ENCODE results near the gene KRT36.

KRT36 gene

DNA sequence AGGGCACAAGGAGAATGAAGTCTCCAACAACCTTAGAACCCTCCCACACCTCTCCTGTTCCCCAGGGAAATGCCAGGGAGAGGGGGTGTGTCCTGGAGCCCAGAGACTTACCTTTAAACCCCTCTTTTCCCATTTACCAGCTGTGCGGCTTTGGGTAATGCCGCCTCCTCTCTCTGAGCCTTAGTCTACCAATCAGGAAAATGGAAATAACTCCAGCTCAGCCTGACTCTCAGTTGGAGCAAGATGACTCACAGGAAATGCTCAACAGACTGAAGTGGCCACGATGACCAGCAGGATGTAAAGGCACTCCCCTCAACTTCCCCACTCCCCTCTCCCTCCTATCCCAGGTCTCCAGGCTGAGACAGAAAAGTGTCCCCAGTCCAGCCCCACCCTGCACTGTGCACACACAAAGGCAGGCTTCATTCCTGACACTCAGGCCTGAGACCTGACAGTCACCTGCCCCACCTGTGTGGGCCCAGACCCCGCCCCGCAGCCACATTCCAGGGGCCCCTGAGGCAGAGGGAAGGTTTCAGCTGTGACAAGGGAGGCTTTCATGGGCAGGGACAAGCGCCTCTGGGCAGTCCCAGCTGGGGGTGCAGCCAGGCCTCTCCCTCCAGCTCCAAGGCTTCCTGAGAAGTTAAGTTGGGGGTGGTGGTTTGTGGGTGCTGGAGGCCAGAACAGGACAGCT lies 32.0 kb upstream of the KRT36 start:
- DNase-seq (ENCODE audit: low read depth), result peak; percentile 82

DNA sequence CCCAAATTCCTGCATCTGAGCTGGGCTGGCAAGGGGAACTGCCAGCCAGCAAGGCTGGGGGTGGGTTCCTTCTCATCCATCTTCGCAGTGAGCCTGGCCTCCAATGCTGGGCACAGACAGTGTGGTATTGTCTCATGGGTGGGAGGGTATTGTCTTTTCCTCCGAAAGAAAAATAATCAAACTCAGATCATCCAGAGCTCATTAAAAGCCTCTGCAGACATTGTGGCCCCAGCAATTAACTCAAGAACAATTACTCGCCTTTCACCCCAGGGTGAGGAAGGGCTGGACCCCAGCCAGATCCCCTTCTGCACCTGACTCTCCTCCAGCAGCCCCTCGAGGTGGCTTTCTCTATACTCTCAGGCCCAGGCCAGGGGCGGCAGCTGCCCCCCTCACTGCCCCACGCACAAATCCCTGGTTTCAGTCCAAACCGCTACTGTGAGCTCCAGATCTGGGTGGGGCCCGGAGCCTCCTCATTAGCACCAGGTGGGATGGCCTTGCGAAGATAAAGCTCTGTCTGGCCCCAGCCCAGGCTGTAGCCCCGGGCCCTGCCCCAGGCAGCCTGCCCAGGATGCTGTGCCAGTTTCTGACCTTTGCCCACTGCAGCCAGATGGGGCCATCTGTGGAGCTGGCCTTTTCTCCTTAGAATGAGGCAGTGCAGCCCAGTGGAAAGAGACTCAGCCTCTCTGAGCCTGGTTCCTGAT lies 31.3 kb upstream of the KRT36 start:
- no peak for DNase-seq (ENCODE audit: low read depth)

DNA sequence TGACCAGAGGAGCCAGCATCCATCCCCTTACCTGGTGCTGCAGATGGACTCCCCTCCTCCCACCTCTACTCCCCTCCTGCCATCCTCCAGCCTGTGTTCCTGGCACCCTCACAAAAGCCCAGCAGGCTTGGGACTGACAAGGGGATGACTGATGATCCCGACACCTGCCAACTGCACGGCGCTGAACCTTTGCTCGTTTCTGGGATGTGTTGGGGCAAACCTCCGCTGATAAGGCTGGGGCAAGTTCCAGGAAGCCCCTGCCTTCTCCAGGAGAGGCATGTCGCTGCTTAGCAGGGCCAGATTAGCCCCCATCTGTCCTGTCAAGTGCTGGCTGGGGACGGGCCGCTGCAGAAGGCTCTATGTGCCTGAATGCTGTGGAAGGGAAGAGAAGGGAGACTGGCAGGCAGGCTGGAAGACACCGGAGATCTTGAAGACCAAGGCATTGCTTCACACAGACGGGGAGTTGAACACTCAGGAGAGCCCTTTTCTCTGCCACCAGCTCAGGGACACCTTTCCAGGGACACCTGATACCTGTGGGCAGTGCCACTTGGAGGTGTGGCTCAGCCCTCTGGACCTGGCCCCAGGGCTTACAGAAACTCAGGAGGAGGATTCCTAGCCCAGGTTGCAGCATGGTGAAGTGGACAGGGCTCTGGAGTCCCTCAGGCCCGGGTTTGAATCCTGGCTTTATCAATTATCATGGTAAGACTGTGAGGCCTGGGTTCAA lies 30.0 kb upstream of the KRT36 start:
- no peak for DNase-seq (ENCODE audit: low read depth)

DNA sequence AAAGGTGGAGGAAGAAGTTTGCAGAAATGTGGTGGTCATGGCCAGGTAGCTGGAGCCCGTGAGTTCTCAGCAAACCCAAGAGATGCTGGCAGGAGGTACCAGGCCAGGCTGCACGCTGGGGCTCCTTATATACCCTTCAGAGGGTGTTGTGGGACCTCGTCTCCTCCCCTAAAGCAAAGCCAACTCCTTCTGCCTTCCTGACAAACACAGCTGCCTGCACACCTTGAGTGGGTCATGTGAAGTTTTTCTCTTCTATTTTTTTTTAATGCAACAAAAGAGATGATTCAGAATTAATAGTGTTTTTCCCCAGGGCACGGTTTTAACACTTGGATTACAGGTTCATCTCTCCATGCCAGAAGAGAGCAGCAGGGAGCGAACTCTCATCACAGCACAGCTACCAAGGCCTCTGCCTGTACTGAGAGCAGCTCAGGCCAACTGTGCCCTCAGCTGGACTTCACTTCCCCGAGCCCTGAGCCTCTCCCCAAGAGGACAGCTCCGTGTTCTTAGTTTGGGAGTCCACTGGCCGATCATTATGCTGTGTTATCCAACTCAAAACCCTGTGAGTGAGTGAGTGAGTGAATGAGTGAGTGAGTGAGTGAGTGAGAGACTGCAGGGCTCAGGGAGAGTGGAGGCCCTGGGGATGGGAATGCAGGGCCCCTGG lies 29.2 kb upstream of the KRT36 start, which contains the start of gene KRT15:
KRT15 (minus strand) TSS at position 102 of the 661 bp plus-strand sequence; CDS start at position 39, 63 bp downstream.
- DNase-seq (ENCODE audit: low read depth), result no peak

DNA sequence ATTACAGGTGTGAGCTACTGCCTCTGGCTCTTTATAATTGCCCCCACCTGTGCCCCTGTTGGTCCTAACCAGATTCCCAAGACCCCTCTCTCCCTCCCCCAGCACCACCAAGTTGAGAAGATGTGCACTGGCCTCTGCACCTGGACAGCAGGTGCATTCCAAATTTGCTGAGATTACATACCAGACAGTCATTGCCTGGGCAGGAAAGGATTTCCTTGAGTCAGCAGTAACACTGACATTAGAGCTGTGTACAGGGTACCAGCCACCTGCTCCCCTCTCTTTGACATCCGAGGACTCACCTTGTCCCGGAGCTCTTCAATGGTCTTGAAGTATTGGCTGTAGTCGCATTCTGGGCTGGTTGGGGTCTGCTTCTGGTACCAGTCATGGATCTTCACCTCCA lies 28.3 kb upstream of the KRT36 start:
- DNase-seq (ENCODE audit: low read depth), result no peak

DNA sequence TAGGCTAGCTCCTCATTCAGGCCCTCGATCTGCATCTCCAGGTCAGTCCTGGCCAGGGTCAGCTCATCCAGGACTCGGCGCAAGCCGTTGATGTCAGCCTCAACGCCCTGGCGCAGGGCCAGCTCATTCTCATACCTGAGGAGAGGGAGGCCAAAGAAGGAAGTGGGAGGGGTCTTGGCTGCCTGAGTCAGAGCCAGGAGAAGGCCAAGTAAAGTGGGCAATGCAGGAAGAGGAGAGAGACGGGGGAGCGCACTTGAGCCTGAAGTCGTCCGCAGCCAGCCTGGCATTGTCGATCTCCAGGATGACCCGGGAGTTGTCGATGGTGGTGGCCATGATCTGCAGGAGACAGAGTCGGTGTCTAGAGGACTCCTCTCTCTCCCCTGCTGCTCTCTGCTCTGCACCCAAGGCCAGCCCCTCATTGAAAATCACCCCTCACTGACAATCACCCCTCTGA lies 27.1 kb upstream of the KRT36 start:
- no peak for DNase-seq (ENCODE audit: low read depth)

DNA sequence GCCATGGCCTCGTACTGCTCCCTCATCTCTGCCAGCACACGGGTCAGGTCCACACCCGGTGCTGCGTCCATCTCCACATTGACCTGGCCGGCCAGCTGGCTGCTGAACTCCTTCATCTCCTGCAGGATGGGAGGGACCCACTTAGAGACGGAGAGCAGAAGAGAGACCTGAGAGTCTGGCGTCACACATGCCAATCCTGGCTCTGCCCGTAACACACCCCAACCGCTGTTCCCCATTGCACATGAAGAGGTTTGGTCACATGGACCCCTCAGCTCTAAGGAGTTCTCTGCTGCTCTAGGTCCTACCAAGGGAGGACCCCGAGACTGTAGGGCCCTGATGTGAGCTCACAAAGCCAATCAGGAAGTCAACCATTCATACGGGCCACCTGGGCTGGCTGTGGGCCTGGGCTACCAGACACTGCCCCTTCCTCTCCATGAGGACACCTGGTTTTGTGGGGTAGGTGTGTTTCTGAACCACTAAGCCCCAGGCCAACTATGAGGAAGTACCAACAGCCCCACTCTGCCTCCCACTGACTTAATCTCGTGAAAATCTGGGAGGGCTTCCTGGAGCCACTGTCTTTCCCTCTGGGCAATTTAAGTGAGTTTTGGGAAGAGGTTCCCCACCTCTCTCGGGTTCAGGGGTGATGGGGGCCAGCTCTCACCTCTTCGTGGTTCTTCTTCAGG lies 26.6 kb upstream of the KRT36 start:
- DNase-seq (ENCODE audit: low read depth), result no peak

DNA sequence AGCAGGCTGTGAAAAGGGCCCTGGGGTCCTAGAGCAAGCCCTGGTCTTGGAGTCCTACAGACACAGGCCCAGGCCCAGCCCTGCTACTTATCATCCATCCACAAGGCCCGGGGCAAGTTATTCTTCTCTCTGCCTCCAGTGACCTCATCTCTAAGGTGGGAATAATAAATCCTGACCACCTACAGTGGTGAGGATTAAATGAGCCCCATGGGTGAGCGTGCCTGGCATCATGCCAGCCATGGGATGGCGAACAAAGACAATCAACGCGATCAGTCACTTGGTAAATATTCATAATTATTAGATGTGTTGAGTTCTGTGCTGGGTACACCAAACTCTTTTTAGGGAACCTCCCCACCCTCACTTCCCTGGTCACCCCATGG lies 23.4 kb upstream of the KRT36 start:
- no peak for DNase-seq (ENCODE audit: low read depth)

DNA sequence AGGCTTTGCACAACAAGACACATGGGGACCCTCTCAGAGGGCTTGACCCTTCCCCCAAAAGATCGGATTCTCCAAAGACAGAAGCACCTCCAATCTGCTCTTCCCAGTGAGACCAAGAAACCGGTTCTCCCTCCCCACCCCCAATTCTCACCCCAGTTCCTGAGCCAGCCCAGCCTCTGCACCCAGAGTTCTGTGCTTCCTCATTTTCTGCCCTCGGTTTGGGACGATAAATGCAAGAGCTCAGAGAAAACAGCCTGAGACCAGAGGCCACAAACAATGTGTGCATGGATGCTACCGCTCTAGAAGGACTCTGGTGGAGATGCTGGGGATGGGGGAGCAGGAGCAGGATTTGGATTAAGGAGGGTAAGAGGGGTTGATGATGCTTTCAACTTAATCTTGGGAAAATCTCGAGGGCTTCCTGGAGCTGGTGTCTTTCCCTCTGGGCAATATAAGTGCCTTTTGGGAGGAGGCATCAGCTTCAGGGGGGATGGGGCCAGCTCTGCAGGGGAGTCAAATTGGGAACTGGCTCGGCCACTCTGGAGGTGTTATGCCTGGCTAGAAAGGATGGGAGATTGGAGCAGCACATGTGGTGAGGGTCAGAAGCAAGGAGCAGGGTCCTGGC lies 22.9 kb upstream of the KRT36 start:
- DNase-seq (ENCODE audit: low read depth), result no peak

DNA sequence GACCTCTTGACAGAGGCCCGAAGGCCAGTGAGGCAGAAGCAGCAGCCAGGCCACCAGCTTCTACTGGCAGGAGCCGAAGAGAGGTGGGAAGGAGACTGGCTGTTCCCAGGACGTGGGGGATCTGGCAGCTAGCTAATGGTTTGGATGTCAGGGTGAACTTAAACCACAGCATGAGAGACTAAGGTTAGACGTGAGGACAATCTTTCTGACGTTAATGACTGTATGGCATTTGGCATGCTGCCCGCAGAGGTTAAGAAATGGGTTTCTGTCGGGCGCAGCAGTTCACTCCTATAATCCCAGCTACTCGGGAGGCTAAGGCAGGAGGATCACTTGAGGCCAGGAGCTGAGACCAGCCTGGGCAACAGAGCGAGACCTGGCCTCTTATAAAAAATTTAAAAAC lies 22.0 kb upstream of the KRT36 start:
- no peak for DNase-seq (ENCODE audit: low read depth)

DNA sequence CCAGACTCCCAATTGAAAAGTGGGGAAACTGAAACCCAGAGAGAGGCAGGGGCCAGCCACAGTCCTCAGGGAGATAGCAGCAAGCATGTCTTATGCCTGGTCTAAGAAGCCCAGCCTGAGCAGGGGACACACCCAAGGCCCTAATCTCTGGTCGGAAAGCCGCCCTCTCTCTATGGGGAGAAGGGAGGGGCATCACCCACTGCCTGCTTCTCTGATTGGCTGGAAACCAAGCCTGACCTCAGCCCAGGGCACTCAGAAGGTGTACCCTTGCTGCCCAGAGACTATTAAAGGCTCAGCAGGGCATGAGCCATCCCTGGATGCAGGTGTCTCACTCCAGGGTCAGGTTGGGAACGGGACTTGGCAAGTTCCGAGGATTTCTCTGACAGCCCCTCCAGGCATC lies 21.4 kb upstream of the KRT36 start:
- DNase-seq (ENCODE audit: low read depth), result no peak

DNA sequence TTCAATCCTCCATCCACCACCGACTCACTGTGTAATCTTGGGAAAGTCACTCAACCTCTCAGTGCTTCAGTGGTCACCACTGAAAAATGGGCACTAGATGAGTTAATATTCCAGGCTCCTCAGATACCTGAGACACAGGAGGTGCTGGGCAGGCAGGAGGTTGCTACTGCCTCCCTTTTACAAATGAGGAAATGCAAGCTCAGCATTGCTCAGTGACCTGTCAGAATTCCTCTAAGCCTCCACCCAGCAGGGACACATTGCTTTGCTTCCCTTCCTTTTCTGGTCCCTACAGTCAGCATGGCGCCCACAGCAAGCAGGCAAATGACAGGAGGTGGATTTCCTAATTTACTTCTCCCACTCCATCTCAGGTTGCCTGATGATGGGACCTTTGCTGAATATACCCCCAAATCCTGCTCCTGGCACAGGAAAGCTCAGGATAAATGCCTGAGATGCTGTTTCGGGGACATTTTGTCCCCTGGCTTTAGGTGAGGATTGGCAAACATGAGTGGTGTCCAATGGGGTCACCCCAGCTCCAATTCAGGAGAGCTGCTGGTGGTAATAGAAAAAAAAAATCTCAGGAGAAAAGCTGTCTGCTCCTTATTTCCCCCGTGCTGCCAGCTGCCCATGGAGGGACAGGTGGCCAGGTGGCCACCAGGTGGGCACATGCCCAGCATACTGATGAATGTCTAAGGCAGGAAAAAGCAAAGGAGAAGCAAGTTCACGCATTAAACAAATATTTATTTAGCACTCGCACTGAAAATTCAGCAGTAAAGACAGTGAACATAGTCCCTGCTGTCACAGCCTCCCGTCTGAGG lies 20.7 kb upstream of the KRT36 start:
- DNase-seq (ENCODE audit: low read depth), result no peak

DNA sequence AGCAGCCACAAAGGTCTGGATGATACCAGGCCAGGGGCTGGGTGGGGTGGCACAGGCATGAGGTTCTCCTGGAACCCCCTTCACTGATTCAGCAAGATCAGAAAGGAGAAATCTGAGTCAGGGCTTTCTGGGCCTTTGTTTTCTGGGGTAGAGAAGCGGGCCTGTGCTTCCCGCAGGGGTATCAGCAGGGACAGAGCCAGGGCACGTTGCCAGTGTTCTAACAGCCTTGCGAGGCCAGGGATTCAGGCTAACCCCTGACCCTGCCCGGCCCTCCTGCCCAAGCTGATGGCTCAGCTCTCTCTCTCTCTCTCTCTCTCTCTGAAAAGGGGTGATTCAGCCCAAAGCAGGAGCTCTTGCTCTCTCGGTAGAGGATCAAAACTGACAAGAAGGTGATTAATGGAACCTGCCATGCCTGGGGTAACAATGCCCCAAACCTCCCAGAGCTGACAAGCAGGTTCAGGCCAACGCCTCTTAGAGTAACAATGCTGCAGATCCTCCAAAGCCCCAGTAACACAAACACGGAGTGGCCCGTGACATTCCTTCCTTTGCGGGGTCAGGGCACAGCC lies 17.7 kb upstream of the KRT36 start:
- DNase-seq (ENCODE audit: low read depth), result no peak

DNA sequence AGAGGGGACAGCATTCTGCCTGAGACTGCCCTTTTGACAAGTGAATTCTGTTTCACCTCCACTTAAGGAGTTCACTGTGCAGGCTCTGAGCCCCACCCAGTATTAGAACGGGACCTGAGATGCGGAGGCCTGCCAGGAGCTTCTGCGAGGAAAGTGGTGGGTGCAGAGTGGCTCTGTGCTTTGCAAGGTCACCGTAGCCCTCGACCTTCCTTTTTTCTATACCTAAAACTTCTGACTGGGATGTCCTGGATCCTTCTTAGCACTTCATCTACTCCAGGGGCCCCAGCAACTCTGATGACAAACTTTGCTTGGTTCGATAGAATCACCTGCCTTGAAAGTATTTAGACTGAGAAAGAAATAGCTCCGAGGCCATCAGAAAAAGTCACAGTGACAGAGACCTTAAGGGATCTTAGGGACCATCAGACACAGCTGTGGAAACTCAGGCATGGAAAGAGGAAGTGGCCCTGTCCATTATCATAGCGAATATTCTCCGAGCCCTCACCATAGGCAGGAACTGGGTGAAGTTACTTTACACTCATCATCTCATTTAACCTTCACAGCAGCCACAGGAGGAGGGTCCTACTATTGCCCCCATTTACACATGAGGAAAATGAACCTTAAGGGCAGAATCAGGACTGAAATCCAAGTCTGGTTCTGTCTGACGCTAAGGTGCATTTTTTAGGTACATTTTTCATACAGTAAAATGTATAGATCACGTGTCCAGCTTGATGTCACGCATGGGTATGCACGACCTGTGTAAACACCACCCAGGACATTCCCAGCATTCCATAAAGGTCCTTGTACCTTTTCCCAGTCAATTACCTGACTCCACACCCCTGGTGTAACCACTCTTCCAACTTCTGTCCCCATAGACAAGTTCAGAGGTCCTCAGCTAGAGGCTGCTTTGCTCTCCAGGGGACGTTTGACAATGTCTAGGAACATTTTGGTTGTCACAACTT lies 16.4 kb upstream of the KRT36 start:
- no peak for DNase-seq (ENCODE audit: low read depth)

DNA sequence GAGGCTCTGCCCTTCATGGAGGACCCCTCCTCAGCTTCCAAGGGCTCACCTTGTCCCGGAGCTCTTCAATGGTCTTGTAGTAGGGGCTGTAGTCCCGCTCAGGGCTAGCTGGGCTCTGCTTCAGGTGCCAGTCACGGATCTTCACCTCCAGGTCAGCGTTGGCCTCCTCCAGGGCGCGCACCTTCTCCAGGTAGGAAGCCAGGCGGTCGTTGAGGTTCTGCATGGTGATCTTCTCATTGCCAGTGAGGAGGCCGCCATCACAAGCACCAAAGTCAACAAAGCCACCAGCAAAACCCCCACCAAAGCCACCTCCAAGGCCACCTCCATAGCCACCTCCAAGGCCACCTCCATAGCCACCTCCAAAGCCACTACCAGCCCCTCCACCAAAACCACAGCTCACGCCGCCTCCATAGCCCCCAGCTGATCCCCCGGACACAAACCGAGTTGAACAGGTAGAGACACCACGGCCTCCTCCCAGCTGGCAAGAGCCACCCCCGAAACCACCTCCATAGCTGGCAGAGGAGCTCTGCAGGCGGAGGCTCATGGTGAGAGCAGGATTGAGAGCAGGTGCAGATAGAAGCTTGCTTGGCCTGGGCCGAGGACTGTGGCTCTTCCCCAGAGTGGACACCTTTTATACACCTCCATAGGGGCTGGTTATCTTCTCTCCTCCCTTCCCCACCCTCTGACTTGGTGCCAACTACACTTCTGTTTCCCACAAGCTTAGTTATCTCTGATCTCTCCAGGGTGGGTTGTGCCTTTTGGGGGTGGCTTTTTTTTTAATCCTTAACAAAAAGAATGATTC lies 15.5 kb upstream of the KRT36 start, which contains the start of gene KRT13:
KRT13 (minus strand) TSS at position 606 of the 802 bp plus-strand sequence; CDS start at position 544, 62 bp downstream.
- no peak for DNase-seq (ENCODE audit: low read depth)

DNA sequence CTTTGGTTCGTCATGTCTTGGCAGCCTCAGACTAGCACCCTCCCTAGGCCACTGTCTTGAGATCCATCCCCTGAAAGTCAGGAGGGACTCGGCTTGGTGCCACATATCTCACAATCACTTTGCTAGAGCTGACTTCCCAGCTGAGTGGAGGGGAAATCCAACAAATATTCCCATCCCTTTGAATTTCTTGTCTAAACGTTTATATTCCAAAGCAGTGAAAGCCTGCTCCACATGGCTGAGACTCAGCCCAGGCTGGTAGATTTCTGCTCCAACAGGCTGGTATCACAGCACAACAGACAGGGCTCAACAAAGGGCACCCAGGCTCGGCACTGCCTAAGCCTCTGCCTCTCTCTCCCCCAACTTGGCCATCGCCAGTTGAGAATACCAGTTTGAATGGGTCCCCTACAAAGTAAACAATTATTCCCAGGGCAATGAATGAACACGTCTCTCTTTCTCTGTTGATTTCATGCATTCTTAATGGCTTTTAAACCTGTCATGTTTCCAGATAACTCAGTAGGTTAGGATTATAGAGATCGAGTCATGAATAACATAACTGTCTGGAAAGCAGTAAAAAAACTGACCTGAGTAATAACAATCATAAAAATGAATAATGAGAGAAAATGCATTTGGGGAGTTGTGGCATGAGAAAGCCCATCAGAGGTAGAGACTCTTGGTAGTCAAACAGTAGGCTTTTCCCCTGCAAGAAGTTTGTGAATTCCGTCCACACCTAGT lies 14.7 kb upstream of the KRT36 start:
- DNase-seq (ENCODE audit: low read depth), result no peak

DNA sequence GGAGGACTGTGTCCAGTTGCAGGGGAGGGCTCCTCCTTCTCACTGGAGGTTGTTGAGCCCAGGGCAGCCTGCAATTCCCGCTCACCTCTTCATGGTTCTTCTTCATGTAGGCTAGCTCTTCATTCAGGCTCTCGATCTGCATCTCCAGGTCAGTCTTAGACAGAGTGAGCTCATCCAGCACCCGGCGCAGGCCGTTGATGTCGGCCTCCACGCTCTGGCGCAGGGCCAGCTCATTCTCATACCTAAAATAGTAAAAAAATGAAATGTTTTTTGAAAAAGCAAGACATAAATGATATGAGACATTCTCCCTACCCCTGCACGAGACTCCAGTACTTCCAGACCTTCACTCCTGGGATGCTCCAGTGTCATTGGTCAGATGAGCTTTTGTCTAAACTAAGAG lies 13.5 kb upstream of the KRT36 start:
- DNase-seq (ENCODE audit: low read depth), result no peak

All from non-pigmented ciliary epithelial cell (primary cell).